Measurements from ENCODE around the gene CMTM8.
A peak's percentile ranks its signal among the peaks of the same experiment; 100 is the strongest.

The CMTM8 gene

DNA sequence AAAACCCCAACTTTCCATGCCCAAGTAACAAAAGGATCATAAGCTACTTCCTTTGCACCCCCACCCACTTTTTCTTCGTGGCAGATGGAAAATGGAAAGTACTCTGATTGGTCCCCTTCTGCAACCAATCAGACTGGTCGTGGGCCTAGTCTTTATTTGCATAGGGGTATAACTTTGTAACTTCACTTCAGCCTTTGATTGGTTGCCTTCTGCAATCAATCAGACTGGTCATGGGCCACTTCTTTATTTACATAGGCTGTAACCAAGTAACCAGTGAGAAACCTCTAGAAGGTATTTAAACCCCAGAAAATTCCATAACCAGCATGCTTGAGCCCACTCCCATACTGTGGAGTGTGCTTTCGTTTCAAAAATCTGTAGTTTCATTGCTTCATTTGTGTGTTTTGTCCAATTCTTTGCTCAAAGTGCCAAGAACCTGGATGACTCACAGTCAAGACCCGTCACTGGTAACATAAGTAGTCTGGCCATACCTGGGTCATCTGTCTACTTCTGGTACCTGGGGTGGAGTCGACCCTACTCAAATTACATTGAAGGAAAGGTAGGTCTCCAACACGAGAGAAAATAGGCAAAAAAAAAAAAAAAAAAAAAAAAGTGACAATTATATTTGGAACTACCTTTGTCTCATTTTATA lies 41.9 kb downstream of the CMTM8 start:
- DNase-seq (ENCODE audit: low spot score) = no peak

DNA sequence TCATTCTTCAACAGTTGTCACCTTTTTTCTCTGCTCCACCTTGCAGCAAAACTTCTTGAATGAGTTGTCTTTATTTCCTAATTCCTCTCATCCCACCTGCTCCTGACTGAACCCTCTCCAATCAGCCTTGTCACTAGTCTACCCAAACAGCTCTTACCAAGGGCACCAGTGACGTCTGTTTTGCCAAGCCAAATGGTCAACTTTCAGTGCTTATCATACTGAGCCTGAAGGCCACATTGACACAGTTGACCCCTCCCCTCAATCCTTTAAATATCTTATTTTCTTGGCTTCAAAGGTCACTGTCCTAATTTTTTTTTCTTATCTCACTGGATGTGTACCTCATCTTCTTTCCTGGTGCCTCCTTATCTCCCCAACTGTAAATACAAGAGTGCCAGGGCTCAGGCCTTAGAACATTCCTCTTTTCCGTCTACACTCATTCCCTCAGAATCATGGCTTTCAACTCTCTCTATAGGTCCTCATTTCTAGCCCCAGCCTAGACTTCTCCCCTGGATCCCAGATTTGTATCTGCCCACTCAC lies 43.2 kb downstream of the CMTM8 start:
- no peak for DNase-seq (ENCODE audit: low spot score)

DNA sequence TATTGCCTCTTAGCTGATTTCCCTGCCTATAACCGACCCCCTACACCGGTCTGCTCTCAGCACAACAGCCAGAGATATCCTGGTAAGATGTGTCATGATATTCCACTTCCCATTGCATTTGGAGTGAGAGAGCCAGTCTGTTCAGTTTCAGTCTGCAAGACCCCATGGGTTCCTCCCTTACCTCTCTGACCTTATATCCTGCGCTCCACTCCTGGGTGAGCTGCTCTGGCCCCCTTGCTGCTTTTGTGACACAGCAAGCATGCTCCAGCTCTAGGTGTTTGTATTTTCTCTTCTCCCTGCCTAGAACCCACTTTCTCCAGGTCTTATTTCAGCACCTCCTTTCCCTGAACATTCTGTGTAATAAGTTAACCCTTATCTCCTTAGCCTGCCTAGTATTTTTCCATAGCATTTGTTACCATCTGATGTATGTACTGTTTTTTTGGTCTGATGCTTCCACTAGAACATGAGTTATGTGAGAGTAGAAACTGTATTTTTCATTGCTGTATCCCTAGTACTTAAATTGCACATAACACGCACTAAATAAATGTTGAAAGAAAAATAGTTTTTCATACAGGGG lies 44.2 kb downstream of the CMTM8 start:
- DNase-seq (ENCODE audit: low spot score) = no peak

DNA sequence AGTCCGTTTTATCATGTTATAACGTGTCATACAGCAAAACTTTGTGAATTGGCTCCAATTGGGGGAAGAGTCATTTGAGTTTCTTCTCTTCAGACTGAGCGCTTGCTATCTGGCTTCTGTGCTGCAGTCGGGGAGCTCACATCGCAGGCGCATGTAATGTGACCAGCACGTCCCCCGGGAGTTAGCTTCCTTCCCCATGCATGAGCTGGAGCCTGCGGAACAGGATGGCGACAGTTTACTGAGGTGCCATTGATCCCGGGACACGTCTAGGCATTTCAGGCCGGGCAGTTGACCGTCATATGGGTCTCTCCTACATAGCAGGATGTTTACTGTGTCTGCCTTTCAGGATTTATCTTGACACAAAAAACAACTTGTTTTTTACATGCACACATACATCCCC lies 44.8 kb downstream of the CMTM8 start:
- no peak for DNase-seq (ENCODE audit: low spot score)

DNA sequence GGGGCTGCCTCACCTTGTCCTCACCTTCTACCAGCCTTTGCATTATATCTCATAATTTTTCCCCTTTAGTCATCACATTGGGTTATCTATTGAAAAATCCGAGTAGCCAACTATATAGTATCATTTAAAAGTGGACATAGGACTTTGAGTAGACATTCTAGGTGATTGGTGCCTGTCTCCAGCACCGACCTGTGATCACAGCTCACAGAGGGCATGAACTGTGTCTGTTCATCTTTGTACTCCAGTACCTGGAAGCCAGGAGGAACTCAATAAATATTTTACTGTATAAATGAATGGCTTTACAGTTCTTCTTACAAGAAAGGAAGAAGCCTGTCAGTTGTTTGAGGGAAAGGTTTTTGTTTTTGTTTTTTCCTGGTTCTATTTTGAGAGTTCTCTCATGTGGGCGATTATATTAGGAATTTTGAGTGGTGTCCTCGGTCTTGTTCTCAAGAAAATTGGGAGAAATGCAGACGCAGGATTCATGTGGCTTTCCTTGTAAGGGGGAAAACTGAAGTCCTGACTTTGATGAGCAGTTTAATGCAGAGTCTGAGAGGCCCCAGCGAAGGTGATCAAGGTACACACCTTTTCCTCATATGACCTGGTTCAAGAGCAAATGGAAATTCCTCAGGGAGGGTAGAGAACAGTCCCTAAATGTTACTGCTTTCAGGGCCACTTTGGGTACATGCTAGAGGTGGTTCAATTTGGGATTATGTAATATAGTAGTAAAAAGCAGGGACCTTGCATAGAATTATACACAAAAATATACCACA lies 46.1 kb downstream of the CMTM8 start:
- no peak for DNase-seq (ENCODE audit: low spot score)

DNA sequence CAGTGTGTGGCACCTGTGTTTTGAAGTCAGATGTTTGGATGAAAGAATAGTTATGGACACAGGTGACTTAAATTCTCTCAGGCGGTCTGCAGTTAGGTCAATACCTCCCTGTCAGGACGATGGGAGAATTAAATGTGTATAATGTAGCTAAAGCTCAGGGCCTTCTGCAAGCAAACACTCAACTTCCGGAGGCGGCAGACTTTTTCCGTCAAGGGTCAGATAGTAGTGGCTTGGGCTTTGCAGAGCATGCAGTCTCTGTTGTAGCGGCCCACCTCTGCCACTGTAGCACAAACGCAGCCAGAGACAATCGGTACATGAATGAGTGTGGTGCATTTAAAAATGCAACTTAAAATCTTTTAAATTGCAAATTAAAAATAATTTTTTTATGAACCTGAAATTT lies 47.4 kb downstream of the CMTM8 start:
- no peak for DNase-seq (ENCODE audit: low spot score)

DNA sequence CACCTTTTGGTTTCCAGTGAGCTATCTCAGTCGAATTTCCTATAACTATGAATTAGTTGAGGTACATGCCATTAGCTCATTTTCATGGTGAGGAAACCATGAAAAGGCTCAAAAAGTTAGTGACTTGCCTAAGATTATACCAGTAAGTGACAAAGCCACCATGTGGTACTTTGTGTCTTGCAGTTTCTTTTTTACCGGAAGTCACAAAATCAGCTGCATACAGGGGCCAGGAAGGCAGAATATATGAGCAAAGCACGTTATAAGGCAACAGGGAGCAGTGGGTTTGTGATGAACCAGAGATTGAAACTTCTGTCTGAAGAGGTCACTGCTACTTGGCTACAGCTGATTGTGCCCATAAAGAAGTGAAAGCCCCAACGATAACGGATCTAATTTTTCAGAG lies 50.3 kb downstream of the CMTM8 start:
- DNase-seq (ENCODE audit: low spot score) = peak; percentile 63

DNA sequence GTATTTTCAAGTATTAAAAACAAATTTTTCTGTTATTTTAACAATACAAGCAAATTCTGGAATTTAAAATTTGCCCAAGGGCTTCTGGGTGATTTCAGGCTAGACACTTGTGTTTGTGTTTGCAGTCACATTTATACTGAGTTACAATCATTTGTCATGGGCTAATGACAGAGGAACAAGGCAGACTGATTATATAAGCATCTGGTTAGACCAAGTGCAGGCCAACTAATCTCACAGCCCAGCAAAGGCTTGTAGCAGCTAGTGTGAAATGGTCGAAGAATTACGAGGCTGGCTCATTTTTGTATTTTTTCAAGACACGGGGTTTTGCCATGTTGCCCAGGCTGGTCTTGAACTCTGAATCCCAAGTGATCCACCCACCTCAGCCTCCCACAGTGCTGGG lies 52.1 kb downstream of the CMTM8 start:
- DNase-seq (ENCODE audit: low spot score) = no peak

DNA sequence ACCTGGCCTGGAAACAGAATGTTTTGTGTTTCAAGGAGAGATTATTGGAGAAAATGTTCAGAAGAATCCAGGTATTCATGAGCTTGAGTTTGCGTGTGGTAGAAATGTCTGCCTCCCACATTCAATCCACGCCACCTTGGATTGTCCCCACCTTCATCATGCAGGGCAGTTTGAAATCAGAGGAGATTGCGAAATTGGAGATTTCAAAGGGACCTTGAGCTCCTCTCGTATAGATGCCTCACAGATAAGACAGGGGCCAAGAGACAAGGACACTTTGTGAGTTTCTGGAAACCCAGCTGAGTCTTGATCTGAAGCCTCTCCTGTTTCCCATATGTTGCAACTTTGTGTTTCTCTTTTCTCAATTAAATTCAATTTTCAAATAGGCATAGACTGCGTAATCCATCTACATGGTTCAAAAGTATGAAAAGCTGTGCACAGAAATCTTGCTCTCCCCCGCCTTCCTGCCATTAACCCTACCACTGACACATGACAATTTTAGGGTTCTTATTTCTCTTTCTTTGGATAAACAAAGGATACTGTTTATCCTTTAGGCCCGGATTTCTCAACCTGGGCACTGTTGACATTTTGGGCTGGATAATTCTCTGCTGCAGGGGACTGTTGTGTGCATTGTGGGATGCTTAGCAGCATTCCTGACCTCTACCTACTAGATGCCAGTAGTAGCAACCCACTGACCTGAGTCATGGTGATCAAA lies 53.8 kb downstream of the CMTM8 start:
- no peak for DNase-seq (ENCODE audit: low spot score)

DNA sequence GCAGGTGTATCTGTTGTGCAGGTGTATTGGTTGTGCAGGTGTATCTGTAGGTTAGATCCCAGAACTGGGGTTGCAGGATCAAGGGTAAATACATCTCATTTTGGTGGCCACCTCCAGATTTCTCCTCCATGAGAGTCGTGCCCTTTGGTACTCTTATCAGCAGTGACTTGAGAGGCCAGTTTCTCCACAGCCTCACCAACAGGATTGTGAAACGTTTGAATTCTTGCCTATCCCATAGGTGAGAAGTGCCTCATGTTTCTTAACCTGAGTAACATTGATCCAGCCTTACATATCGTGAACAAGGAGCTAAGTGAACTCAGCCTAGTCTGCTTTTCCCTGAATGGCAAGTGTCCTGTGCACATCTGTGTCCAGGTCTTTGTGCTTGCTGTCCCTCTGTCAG lies 55.4 kb downstream of the CMTM8 start:
- no peak for DNase-seq (ENCODE audit: low spot score)

DNA sequence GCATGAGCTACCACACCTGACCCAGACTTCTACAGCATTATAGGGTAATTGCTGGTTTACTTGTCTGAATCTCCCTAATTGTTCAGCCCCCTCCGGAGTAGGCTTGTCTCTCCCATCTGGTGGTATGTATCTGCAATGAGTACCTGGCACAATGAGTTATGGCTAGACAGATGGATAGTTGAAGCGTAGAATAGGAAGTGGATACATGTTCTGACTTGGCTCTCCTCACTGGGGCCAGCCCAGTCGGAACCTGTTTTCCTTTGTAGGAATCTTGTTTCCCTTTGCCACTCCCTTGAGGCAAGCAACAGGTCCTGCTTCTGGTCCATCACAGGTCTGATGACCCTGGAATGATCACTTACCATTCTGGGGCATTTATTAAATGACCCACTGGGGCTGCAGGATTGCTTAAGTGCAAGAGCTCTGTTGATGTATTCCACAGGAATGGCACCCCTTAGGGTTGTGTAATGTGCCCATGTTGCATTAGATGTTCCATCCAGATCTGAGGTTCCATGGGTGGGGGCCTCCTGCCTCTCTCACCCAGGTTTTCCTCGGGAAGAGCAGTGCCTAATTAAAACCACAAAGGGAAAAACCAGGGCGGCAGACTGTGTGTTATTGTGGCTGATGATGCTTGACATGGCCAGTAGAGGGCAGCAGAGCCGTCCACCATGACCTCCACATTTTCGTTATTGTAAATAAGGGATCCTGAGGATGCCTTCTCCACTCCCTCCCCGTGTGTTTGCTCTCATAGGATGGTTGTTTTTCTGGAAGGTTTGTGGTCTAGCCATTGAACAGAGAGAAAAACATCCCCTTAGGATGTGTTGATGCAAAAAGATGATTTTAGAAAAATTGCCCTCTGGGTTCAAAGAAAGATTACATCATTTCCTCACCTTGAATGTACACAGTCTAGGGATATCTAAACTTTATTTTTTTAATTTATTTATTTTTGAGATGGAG lies 58.0 kb downstream of the CMTM8 start:
- peak; percentile 78 for DNase-seq (ENCODE audit: low spot score)

DNA sequence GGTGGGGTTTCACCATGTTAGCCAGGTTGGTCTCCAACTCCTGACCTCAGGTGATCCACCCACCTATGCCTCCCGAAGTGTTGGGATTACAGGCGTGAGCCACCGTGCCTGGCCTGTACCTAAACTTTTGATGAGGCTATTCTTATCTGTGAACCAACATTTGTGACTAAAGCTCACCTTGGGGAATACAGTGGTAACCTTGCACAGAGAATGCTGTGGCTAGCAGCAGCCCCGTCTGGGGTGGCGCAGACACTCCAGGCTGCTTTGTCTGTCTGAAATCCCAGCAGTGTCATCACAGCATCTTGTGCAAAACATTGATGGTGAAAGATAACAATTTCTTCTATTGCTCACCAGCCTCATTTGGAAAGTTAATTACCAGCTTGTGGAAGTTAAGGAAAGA lies 58.9 kb downstream of the CMTM8 start:
- DNase-seq (ENCODE audit: low spot score) = peak; percentile 85

DNA sequence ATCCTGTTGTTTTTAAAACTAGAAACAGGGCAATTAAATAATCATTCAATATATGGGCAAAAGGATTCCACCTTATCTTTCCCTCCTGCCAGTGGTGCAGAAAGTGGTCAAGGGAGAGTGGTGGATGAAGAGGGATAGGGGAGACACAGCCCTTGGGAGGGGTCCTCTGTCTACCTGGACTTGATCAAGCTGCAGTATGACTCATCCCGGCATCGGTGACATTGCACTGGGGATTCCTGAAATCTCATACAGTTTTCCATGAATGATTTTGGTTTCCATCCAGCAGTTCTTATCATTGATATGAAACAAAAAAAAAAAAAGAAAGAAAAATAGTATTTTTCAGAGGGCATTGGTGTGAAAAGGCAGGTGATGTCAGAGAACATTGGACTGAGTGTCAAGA lies 62.9 kb downstream of the CMTM8 start:
- DNase-seq (ENCODE audit: low spot score) = peak; percentile 27

DNA sequence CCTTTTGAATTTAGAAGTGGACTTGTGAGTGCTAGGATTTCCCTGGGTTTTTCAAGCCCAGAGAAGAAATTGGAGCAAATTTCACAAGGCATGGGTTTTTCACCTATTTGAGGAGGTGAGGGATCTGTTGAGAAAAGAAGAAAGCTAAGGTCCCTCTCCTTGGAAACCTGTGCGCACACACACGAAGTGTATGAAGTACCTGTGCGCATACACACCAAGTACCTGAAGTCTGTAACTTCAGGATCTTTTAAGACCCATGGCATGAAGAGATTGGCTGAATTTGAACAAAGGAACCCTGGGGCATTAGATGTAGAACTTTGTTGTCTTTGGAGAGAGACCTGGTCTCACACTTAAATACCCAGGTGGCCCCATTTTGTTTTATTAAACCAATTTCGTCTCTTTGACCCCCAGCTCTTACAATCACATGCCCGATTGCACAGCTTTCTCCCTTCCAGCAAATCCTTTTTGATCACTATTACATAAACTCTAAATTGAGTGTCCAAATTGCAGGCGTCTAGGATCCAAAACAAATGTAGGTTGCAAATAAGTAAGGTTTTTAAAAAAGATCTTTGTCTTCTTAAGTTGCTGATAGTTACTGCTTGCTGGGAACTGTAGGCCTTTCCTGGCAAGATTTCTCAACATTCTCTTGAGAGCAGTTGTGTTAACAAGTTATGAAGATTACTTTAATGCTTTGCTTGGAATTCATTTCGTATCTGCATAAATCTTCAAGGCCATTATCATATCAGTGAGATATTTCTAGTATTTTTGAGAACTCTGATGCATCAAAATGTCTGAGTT lies 64.3 kb downstream of the CMTM8 start:
- DNase-seq (ENCODE audit: low spot score) = no peak

DNA sequence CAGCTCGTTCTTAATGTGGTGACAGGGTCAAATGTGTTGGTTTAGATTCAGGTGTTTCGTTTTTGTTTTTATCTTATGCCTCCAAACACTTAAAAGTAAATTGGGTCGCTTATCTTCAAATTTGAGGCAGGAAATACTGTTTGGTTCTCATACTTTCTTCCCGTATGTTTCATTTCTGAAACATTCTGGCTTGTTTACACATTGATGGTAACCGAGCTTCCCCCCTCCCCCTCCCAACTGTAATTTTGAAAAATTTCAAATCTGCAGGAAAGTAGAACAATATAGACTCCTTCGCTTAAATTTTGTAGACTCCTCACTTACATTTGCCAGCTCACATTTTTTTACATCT lies 64.9 kb downstream of the CMTM8 start:
- peak; percentile 65 for DNase-seq (ENCODE audit: low spot score)

DNA sequence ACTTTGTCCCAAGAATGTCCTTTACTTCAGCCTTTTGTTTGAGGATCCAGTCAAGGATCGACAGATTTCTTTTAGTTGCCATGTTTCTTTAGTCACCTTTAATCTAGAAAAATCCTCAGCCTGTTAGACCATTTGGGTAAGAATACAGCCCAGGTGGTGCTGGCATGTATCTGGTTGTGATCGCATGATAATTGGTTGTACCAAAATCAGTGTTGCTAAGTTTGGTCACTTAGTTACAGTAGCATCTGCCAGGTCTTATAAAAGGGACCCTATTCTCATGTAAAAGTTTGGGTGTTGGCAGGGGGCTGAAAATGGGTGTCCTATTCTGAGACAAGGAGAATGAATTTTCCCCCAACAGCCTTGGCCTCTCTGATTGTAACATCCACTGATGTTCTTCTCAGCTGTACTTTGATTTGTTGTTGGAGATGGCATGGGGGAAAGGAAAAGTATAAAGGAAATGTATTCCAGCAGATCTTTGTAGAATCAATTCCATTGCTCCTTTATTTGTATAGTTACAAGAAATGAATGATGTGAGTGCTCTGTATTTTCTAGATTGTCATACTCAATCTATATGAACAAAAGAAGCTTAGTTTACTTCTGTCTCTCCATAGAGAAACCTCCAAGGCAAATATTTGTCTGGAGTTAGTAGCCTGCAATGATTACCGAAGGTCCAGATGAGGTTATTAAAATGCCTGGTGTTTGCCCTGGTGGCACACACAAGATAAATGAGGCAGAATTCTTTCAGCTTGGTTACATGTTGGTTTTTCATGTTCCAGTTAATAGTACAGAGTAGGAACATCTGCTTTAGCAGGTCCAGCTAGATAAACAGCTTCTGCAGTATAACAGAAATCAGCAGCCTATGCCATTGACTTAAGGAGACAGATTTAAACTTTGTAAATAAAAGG lies 65.7 kb downstream of the CMTM8 start:
- no peak for DNase-seq (ENCODE audit: low spot score)

DNA sequence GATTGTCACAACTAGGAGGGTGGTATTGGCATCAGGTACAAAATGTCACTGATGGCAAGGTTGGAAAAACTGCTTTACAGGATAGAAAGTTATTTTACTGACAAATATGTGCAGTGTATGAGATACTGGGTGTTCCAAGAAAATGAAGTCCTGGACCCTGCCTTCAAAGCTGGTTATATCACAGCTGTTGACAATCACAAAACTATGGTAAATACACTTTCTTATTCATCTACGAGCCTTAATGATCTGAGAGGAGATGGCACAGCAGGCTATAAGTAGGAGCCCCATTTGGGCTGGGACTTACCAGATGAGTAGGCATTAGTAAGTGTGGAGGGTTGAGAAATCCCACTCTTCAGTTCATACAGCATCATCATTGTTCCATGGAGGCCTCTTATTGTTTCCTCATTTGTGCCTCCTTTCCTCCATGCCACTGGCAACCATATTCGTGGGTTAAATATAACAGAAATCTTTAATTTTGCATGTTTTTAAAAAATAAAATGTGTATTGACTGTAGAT lies 66.9 kb downstream of the CMTM8 start:
- no peak for DNase-seq (ENCODE audit: low spot score)

DNA sequence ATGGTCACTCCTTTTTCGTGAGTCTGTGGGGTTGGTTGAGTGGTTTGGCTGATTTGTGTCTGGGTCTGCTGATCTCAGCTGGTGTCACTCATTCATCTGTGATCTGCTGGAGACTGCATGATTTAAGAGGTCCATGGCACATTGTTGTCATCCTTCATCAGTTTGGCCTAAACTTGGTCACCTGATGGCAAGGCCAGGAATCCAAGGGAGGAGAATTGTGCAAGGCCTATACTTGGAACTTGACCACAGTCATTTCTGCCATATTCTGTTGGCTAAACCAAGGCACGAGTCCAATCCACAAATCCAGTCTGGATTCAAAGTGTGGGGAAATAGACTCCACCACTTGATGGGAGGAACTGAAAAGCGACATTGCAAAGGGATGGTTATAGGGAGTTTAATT lies 67.6 kb downstream of the CMTM8 start:
- DNase-seq (ENCODE audit: low spot score) = no peak

DNA sequence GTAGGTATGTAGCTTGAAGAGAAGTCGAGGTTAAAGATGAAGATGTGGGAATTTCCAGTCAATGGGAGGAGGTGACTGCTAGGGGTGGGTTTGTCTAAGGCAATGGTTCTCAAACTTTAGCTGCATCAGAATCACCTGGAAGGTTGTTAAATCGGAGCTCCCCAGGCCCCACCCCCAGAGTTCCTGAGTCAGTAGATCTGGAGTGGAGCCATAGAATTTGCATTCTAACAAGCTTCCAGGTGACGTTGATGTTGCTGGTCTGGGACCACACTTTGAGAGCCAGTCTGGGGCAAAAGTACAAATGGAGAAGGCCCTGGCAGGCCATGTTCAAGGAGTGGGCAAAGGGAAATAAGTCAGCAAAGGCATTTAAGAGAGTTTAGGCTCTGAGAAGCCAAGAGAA lies 69.1 kb downstream of the CMTM8 start:
- DNase-seq (ENCODE audit: low spot score) = no peak

All from CD4-positive, alpha-beta T cell treated with Interleukin-2 at 100 ng/mL for 4 hours (primary cell).